Kidney glomerular epithelial cell (primary cell): ENCODE data around the gene SPTY2D1.
A peak's percentile ranks its signal among the peaks of the same experiment; 100 is the strongest.
"Not testable (repeated sequence)": the region's sequence is repeated elsewhere in the genome, so short reads cannot be mapped to it uniquely, and the experiment has no call there.

Experiments
- DNase-seq: peaks from one replicate; lab custom pipeline; 2025; lab: John Stamatoyannopoulos, UW

SPTY2D1 gene, protein sequence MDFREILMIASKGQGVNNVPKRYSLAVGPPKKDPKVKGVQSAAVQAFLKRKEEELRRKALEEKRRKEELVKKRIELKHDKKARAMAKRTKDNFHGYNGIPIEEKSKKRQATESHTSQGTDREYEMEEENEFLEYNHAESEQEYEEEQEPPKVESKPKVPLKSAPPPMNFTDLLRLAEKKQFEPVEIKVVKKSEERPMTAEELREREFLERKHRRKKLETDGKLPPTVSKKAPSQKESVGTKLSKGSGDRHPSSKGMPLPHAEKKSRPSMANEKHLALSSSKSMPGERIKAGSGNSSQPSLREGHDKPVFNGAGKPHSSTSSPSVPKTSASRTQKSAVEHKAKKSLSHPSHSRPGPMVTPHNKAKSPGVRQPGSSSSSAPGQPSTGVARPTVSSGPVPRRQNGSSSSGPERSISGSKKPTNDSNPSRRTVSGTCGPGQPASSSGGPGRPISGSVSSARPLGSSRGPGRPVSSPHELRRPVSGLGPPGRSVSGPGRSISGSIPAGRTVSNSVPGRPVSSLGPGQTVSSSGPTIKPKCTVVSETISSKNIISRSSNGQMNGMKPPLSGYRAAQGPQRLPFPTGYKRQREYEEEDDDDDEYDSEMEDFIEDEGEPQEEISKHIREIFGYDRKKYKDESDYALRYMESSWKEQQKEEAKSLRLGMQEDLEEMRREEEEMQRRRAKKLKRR

DNA sequence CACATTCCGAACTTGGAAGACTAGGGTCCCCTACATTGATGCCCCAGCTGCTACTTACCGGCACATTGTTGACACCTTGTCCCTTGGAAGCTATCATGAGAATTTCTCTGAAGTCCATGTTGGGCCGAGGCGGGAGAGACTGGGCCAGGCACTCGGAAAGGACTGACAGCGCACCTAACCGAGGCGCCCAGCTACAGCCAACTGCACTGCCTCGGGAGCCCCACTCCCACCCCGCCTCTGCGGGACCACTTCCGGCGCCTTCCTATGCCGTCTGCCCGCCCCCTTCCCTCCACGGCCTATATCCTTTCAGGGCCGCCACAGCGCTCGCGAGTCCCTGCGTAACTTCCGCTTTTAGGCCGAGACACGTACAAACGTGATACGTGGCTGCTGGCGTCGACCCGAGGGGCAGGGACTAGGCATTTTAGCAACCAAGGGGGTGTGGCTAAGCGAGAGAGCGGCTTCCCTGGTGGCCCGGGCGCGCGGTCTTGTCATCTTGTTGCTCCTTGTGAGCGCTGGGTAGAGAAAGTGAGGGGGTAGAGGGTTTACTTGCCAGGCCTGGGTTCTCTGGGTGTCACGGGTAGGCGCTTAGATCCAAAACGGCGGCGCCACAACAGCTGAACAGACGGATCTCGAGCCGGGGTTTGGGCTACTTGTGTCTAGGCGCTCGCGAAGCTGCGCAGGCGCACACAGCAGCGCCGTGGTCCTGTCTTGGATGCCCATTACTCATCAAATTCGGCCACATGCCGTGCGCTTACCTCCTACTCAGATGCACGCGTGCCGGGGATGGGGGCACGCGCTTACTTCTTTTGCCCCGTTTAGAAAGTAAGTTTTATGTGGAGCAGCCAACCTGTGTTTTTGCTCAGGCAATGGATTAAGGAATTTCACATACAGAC lies at the start of gene SPTY2D1:
Gene SPTY2D1 (minus strand): TSS at position 203 of the 893 bp plus-strand sequence. CDS start 85 bp downstream, at position 118.
- peak; percentile 97 for DNase-seq

DNA sequence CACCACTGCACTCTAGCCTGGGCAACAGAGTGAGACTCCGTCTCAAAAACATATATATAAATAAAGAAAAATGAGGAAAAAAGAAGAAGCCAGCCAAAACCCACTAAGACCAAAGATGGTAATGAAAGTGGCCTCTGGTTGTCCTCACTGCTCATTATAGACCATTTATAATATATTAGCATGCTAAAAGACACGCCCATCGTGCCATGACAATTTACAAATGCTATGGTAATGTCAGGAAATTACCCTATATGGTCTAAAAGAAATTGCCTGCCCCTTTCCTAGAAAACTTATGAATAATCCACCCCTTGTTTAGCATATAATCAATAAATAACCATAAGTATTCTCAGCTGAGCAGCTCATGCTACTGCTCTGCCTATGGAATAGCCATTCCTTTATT lies 48.3 kb upstream of the SPTY2D1 start:
- no peak for DNase-seq

DNA sequence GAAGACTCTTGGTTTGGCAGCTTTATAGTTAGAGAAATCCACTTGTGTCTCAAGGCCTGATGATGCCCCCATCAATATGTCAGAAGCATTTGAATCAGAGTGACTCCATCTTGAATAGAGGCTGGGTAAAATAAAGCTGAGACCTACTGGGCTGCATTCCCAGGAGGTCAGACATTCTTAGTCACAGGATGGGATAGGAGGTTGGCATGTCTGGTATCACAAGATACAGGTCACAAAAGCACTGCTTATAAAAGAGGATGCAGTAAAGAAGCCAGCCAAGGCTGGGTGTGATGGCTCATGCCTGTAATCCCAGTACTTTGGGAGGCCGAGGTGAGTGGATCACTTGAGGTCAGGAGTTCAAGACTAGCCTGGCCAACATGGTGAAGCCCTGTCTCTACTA lies 47.8 kb upstream of the SPTY2D1 start:
- not testable (repeated sequence) for DNase-seq

DNA sequence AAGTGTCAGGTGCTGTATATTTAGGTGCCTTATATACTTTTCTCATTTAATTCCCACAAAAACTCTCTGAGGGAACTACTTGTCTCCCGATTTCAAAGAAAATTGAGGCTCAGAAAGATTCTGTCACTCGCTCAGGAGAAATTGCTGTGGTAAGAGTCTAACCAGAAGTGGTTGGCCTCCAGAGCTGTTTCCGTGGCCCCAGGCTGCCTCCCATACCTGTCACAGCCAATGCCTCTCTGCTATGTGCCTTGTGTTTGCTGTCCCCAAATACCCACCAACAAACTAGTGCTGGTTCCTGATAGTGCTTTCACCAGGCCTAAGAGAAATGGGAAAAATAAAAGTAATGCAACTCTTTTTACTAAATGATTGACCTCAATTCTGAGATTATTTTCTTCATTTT lies 43.4 kb upstream of the SPTY2D1 start:
- no peak for DNase-seq

DNA sequence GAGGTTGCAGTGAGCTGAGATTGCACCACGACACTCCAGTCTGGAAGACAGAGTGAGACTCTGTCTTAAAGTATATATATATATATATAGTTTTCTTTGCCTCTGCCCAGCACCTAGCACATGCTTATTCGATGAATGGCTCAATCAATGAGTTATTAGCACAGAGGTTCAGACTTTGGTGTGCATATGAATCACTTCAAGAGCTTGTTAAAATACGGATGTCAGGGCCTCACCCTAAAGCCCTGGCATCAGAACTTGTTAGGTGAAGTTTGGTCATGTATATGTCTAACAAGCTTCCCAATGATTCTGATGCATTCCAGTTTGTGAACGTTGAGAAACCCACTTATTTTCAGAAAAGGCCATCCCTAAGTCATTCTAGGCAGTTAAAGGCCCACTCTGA lies 42.7 kb upstream of the SPTY2D1 start:
- no peak for DNase-seq

DNA sequence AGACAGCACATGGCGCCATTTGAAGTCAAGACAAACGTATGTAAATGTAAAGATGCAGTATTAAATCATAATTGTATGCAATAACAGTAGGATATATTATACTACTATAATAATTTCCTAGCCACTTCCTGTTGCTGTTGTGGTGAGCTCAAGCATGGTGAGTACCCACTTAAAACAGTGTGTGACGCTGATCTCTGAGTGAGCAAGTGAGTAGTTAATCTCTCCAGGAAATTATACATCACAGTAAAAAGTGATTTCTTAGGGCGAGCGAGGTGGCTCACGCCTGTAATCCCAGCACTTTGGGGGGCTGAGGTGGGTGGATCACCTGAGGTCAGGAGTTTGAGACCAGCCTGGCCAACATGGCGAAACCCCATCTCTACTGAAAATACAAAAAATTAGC lies 38.1 kb upstream of the SPTY2D1 start:
- not testable (repeated sequence) for DNase-seq

DNA sequence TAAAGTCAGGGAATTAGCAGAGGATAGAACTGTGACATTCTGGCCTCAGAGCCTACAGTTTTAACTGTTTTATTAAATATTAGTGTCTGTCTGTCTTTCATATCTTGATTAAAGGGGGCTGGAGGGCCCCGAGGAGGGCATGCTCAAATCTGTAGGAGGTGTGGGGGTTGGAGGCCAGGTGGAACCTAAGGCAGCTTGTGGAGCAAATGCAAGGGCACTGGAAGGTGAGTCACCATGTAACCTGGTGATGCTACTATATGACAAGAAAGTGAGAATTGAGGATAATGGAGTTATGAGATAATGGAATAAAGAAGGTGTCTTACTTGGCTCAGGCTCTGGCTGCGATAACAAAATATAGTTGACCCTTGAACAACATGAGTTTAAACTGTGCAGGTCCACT lies 37.1 kb upstream of the SPTY2D1 start:
- DNase-seq = no peak

DNA sequence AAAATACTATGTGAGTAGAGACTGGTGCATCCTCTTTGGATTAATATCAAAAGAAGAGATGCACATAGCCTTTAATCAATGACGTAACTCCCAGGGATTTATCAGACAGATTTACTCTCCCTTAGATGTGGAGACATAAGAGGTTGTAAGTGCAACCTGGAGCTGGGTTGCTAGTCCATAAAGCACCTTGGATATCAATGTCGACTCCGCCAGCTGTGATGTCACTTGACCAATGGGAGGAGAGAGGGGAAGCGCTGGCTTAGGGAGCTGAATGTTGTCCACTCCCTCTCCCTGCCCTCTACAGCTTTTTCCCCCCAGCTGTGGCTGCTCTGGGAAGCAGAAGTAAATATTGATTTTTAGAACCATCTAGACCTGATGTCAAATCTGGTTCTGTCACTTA lies 35.6 kb upstream of the SPTY2D1 start:
- DNase-seq = no peak

DNA sequence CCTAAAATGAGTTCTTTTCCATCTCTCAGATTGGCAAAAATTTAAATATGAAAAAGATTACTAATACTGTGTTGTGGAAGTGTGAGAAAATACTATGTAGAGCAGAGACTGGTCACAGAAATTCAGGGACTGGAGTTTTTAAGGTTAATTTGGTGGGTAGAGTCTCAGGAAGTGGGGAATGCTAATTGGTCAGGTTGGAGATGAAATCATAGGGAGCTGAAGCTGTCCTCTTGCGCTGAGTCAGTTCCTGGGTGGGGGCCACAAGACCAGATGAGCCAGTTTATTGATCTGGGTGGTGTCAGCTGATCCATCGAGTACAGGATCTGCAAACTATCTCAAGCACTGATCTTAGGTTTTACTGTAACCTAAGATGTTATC lies 35.1 kb upstream of the SPTY2D1 start:
- DNase-seq = no peak

DNA sequence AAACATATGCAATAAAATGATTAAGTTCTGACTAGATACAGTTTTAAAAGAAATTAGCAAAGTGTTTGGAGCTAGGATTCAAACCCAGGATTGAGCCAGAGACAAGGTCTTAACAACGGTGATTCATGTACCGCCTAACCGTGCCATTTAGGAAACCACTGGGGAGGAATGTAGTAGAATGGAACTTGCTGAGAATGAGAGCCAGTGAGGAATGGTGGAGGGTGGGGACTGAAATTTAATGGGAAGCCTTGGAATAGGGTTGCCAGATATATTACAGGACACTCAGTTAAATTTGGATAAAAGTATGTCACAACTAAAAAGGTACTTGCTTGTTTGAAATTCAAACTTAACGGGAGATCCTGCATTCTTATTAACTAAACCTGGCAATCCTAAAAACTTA lies 34.0 kb upstream of the SPTY2D1 start:
- no peak for DNase-seq

DNA sequence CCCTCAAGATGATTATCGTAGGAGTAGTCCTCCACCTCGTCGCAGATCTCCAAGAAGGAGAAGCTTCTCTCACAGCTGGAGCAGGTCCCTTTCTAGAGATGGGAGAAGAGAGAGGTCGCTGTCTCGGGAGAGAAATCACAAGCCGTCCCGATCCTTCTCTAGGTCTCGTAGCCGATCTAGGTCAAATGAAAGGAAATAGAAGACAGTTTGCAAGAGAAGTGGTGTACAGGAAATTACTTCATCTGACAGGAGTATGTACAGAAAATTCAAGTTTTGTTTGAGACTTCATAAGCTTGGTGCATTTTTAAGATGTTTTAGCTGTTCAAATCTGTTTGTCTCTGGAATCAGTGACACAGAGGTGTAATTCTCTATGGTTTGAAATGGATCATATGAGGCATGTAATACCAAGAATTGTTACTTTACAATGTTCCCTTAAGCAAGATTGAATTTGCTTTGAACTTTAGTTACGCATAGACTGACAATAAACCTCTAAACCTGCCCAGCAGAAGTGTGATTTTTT lies 31.3 kb upstream of the SPTY2D1 start:
- DNase-seq = not testable (repeated sequence)

DNA sequence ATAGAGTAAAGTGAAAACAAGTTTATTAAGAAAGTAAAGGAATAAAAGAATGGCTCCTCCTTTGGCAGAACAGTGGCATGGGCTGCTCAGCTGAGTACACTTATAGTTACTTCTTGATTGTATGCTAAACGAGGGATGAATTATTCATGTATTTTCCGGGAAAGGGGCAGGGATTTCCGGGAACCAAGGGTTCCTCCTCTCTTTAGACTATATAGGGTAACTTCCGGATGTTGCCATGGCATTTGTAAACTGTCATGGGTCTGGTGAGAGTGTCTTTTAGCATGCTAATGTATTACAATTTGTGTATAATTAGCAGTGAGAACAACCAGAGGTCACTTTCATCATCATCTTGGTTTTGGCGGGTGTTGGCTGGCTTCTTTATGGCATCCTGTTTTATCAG lies 23.5 kb upstream of the SPTY2D1 start:
- DNase-seq = no peak

DNA sequence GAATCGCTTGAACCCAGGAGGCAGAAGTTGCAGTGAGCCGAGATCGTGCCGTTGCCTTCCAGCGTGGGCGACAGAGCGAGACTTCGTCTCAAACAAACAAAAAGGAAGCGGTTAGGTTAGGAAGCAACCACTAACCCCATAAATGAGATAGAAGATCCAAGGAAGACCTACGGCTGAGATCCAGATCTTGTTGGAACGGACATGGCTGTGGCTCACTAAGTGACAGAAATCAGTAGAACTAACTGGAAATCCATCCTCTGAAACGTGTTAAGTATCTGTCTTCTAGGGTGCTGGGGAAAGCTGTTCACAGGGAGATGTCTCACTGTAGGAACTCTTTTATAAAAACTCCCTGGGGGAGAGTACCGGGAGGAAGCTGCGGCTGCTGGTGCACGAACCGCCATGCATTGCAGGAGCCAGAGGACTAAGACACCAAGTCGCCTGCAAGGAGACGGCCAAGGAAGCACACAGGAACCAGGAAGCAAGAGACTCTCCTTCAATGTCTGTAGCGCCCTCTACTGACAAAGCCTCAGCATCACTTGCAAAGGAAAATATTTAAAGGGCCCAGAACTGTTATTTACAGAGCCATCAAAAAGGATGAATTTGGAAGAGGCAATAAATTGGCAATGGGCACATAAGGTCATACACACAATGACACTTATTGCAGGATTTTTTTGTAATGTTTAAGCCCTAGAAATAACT lies 16.9 kb upstream of the SPTY2D1 start:
- DNase-seq = no peak

DNA sequence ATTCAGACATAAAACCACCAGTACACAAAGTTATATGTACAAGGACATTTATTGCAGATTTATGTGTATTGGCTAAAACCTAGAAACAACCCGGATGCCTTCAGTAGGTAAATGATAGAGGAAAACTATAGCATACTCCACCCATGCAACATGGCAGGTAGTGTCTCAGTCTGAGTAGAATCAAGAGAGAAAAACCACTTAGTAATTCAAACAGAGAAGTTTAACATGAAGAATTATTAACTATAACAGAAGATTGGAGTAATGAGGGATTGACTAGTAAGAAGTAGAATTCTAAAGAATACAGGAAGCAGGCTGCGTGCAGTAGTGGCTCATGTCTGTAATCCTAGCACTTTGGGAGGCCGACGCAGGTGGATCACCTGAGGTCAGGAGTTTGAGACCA lies 16.2 kb upstream of the SPTY2D1 start:
- no peak for DNase-seq

DNA sequence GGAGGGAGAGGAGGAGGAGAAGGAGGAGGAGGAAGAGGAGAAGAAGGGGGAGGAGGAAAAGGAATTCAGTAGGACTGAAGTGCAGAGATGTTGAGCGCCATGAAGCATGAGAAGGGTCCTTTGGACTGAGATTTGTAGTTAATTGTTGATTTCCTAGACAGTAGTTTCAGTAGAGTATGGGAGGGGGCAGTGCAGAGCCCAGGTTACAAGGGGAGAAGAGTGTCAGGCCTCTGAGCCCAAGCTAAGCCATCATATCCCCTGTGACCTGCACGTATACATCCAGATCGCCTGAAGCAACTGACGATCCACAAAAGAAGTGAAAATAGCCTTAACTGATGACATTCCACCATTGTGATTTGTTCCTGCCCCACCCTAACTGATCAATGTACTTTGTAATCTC lies 8.9 kb upstream of the SPTY2D1 start:
- DNase-seq = not testable (repeated sequence)

DNA sequence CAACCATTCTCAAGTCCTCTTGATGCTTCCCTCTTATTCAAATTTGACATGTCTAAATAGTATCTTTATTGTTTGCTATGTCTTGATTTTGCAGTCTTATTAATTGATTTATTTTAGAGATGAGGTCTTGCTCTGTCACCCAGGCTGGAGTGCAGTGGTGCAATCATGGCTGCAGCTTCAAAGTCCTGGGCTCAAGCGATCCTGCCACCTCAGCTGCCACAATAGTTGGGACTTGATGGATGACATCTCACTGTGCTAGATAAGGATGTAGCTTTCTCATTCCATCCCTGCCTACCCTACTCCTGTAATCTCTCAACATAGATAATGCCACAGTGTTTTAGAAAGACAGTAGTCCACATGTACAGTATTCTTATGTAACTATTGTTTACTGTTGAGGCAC lies 7.5 kb upstream of the SPTY2D1 start:
- no peak for DNase-seq

DNA sequence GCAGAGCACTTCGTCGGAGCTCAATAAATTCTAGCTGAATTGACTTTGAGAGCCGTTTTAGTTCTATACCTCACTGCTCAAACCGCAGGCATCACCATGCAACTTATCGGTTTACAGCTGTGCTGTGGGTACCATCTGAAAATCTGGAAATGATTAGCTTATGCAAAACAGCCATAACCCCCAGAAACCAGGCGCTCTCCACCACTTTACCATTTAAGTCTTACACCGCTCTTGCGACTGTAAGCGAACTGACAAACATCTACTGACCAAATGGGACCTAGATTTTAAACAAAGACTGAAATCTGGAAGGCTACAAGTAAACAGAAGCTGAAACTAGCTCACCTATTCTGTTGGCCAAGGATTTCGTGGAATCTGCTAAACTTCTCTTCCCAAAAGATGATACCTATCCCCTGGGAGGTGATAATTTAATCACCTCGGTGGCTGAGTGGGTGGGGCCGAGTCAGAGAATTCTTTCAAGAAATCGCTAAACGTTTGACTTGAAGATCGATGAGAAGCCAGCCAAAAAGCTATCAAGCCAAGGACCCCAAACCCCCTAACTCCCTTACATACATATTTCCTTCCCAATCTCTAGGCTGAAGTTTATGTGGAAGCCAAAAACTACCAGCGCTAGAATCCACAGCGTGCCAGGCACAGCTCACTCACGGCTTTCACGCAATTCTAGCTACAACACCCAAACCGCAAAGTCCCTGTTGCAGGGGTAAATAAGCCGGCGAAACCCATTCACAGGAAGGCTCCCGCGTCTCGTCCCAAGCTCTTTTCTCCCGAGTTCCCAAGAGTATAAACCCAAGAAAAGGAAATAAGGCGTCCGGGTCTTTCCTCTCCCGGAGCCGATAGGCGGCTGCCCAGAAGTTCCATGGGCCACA lies 644 bp downstream of the SPTY2D1 start:
- no peak for DNase-seq

DNA sequence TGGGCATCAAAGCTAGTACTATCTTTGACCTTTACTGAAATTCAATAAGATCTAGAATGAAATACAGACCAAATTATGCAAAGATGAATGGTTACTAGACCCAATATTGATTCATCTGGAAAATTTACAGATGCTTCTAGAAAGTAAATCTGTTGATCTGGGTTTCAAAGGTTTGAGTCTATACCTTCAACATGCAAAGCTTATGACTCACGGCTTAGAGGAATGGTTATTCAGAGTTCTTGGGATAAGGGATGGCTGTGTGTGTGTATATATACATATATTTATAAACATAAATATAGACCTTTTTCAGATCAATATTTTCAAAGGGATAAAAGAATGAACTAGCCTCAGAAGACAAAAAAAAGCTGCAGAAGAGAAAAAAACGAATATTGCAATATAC lies 1.3 kb downstream of the SPTY2D1 start:
- no peak for DNase-seq

DNA sequence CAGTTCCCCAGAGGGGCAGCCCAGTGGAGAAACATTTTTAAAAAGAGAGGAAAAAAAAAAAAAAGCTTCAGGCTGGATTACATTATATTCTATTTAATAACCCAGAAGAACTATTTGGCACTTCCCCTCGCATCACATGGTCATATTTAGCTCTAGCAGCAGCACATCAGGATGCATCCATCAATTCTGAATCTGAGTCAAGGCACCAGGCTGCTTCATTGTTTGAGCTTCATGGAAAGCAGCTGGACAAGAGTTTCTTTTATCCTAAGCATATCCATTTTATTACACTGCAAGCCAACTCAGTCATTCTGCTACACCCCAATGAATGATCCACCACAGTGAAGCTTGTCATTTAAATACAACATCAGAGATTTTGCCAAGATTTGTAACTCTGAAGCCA lies 10.0 kb downstream of the SPTY2D1 start:
- DNase-seq = no peak

DNA sequence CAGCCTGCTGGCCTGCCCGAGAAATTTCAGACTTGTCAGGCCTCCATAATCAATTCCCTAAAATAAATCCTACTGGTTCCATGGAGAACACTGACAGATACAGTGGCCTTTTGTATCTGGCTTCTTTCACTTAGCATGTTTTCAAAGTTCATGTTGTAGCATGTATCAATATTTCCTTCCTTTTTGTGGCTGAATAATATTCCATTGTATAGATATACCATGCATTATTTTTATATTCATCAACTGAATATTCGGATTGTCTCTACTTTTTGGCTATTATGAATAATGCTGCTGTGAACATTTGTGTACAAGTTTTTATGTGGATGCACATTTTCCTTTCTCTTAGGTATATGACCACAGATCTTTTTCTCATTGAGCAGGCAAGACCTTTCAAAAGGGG lies 10.4 kb downstream of the SPTY2D1 start:
- DNase-seq = no peak
